ENCODE data around the gene SLC49A3.

- TF ChIP-seq, protein P1, sequence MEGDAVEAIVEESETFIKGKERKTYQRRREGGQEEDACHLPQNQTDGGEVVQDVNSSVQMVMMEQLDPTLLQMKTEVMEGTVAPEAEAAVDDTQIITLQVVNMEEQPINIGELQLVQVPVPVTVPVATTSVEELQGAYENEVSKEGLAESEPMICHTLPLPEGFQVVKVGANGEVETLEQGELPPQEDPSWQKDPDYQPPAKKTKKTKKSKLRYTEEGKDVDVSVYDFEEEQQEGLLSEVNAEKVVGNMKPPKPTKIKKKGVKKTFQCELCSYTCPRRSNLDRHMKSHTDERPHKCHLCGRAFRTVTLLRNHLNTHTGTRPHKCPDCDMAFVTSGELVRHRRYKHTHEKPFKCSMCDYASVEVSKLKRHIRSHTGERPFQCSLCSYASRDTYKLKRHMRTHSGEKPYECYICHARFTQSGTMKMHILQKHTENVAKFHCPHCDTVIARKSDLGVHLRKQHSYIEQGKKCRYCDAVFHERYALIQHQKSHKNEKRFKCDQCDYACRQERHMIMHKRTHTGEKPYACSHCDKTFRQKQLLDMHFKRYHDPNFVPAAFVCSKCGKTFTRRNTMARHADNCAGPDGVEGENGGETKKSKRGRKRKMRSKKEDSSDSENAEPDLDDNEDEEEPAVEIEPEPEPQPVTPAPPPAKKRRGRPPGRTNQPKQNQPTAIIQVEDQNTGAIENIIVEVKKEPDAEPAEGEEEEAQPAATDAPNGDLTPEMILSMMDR (IDR thresholded peaks at IDR 0.05), result no peak
- no peak for TF ChIP-seq POLR2A (IDR thresholded peaks at IDR 0.05)
- no peak for TF ChIP-seq POLR2AphosphoS5 (IDR thresholded peaks at IDR 0.05)
Measured at GRCh38 chr4:676871-677235, 12.1 kb downstream of the SLC49A3 start.

Data from stomach (tissue), 4 donors.